Measurements from ENCODE around the gene RASGEF1B.

The RASGEF1B gene

GRCh38 chr4:81499840-81500239, 28.1 kb upstream of the RASGEF1B start:
- H3K4me3 ChIP-seq (ENCODE audit: low read depth, low read length) = no peak overlapping the region
- DNase-seq (ENCODE audit: low read depth) = no peak
- TF ChIP-seq CTCF (IDR thresholded peaks at IDR 0.05; ENCODE audit: low read depth, low read length, missing control alignments) = no peak
- in situ Hi-C loops (cut with HindIII; ENCODE audit: low sequenced_read_pairs) = no loop called here

- in situ Hi-C loops (cut with HindIII; ENCODE audit: low sequenced_read_pairs) = no loop called here
- TF ChIP-seq CTCF (IDR thresholded peaks at IDR 0.05; ENCODE audit: low read depth, low read length, missing control alignments) = no peak
- no peak overlapping the region for H3K4me3 ChIP-seq (ENCODE audit: low read depth, low read length)
- no peak for DNase-seq (ENCODE audit: low read depth)
These were observed 26.9 kb upstream of the RASGEF1B start for GRCh38 chr4:81498551-81499099.

- TF ChIP-seq CTCF (IDR thresholded peaks at IDR 0.05; ENCODE audit: low read depth, low read length, missing control alignments) = no peak
- no peak for DNase-seq (ENCODE audit: low read depth)
- H3K4me3 ChIP-seq (ENCODE audit: low read depth, low read length) = no peak overlapping the region
- in situ Hi-C loops (cut with HindIII; ENCODE audit: low sequenced_read_pairs) = no loop called here
These were observed 26.3 kb upstream of the RASGEF1B start for GRCh38 chr4:81498046-81498445.

GRCh38 chr4:81495345-81495744, 23.6 kb upstream of the RASGEF1B start:
- no peak for DNase-seq (ENCODE audit: low read depth)
- H3K4me3 ChIP-seq (ENCODE audit: low read depth, low read length) = no peak overlapping the region
- in situ Hi-C loops (cut with HindIII; ENCODE audit: low sequenced_read_pairs) = no loop called here
- TF ChIP-seq CTCF (IDR thresholded peaks at IDR 0.05; ENCODE audit: low read depth, low read length, missing control alignments) = no peak

- in situ Hi-C loops (cut with HindIII; ENCODE audit: low sequenced_read_pairs) = no loop called here
- H3K4me3 ChIP-seq (ENCODE audit: low read depth, low read length) = no peak overlapping the region
- no peak for TF ChIP-seq CTCF (IDR thresholded peaks at IDR 0.05; ENCODE audit: low read depth, low read length, missing control alignments)
- no peak for DNase-seq (ENCODE audit: low read depth)
These were observed 22.3 kb upstream of the RASGEF1B start for GRCh38 chr4:81494031-81494431.

- DNase-seq (ENCODE audit: low read depth) = no peak
- in situ Hi-C loops (cut with HindIII; ENCODE audit: low sequenced_read_pairs) = no loop called here
- H3K4me3 ChIP-seq (ENCODE audit: low read depth, low read length) = no peak overlapping the region
- no peak for TF ChIP-seq CTCF (IDR thresholded peaks at IDR 0.05; ENCODE audit: low read depth, low read length, missing control alignments)
These were observed 21.0 kb upstream of the RASGEF1B start for GRCh38 chr4:81492606-81493230.

Measured in astrocyte of the cerebellum (primary cell).